GM10266 (cell line): ENCODE data around the gene SYNRG.
A peak's percentile ranks its signal among the peaks of the same experiment; 100 is the strongest.

Experiments used
- DNase-seq: peaks from one replicate; pipeline ENCODE4 v3.0.0; 2012; ENCODE audit errors: extremely low spot score
- TF ChIP-seq, protein P1 (sequence below): IDR thresholded peaks from 2 replicates; pipeline ENCODE4 v1.5.1; 2012; ENCODE audit warnings: mild to moderate bottlenecking, low read depth; ENCODE audit not compliant: control insufficient read depth, insufficient read depth; ENCODE audit errors: missing control alignments

SYNRG gene

DNA sequence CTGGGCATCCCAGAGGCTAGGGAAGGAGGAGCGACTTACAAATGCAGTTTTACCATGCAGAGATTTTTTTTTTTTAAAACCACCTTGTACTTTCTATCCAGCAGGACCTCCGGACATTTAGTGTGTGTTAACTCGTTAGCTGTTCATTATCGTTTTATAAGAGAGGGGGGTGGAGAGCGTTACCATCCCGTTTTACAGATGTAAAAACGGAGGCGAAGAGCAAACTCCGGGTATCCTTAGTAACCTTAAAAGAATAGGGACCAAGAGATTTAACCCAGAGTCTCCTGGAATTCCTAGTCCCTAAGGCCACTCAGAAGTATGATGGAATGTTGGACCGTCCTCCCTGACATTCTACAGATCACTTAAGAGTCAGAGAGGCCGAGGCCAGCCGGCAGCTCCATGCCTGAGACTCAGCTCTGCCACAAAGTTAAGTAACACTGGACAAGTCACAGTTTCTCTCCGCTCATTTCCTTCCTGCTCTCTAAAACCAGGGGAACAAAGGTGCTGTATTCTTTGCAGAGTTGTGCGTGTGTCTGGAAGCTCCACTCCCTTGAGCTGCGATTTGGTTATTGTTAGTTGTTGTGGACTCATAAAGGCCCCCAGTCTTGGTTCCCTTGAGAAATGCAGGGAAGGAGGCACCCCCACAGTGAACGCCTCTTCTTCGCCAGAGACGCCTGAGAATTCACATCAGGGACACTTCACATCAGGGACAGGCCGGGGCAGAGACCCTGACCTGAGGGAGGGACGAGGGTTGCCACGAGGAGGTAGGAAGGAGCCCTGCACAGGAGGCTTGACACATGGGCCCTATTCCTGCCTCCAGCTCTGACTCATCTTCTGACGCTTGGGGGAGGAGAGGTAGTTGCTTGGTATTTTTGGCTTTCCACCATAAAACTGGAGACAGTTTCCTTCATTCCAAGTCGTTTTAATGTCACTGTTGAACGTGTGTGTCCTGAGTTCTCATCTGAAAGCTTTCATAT is 118.3 kb downstream of the SYNRG start:
- TF ChIP-seq, protein P1, sequence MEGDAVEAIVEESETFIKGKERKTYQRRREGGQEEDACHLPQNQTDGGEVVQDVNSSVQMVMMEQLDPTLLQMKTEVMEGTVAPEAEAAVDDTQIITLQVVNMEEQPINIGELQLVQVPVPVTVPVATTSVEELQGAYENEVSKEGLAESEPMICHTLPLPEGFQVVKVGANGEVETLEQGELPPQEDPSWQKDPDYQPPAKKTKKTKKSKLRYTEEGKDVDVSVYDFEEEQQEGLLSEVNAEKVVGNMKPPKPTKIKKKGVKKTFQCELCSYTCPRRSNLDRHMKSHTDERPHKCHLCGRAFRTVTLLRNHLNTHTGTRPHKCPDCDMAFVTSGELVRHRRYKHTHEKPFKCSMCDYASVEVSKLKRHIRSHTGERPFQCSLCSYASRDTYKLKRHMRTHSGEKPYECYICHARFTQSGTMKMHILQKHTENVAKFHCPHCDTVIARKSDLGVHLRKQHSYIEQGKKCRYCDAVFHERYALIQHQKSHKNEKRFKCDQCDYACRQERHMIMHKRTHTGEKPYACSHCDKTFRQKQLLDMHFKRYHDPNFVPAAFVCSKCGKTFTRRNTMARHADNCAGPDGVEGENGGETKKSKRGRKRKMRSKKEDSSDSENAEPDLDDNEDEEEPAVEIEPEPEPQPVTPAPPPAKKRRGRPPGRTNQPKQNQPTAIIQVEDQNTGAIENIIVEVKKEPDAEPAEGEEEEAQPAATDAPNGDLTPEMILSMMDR, result no peak
- peak; percentile 61 for DNase-seq

DNA sequence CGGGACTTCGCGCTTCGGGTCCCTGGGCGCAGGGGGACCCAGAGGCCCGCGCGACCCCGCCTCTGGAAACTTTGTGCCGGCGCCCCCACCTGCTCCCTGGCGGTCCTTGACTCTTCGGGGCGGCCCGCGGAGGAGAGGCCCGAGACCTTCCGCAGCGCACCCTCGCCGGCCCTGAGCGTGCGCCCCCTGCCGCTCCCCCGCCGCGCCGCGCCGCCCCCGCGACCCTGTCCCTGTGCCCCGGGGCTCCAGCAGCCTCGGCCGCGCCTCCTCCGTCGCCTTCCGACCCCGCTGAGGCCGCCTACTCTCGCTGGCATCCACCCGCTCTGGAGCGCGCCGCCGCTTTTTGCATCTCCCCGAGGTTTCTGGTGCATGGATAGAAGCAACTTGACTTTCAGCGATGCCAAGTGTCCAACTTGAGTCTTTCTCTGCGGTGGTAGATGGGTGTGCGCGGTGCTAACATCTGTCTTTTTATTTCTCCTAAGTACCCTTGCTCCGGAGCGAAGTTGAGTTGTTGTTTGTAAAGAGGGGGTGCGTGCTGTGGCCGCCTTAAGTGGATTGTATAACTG is 119.1 kb downstream of the SYNRG start:
- TF ChIP-seq, protein P1, result peak; percentile 66

DNA sequence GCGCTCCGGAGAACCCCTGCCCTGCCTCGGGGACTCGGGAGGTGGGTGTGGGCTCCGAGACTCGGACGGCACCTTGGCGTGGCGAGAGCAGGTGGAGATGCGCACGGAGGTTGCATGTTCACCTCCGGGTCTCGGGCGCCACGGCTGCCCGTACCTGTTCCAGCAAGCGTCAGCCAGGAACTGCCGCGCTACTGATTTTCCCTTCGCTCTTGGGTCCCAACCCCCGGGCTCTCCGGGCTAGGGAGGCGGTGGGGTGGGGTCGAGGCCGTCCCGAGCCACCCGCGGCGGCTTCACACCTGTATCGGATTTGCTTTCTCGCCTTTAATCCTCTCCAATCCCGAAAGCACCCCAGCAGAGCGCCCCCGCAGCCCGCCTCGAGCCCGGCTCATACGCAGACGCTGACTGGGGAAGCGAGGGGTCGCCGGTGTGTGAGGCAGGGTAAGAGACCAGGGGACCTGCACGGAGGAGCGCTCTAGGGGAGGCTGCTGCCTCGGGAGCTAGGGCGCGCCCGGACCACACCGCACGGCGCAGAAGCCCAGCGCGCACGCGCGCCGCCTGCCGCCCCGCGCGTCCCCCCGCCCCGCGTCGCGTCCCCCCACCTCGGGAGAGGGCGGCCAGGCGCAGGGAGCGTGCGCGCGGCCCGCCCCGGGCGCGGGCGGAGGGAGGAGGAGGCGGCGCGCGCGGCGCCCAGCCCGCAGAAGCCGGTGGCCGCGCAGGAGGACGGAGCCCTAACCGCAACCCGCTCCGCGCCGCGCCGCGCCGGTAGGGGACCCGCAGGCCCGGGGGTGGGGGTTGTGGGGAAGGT is 119.8 kb downstream of the SYNRG start, which contains the start of gene DUSP14:
Gene DUSP14 (plus strand): TSS at position 695 of the 805 bp plus-strand sequence. CDS start 22,382 bp downstream, outside the sequence.
- TF ChIP-seq, protein P1, result no peak
- DNase-seq, result peak; percentile 99

More for the DNA sequence above, 119.1 kb downstream of the SYNRG start:
- DNase-seq, result peak; percentile 84

DNA sequence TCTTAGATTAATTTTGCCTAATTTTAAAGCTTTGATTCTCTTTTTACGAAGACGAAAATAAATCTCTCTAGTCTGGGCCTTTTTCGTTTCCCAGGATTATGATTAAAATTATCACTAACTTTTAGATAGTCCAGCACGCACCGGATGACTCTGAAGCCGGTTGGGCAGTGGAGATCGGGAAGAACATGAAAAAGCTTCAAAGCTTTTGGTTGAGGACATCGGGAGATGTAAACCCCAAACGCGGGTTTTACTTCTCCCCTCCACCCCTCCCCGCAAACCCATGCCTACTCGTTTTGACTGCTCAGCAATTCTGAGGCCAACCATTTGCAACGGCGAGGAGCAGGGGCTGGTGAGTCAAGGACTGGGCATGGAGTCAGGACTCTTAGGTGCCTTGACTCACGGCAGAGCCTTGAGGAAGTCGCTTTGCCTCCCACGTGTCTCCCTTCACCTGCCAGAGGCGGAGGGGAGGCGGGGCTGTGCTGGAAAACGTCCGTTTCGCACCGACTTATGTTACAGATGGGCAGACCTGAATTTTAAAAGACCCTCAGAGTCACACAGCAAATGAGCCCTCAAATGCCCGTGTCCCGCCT is 120.5 kb downstream of the SYNRG start:
- DNase-seq, result peak; percentile 67
- TF ChIP-seq, protein P1, result no peak

DNA sequence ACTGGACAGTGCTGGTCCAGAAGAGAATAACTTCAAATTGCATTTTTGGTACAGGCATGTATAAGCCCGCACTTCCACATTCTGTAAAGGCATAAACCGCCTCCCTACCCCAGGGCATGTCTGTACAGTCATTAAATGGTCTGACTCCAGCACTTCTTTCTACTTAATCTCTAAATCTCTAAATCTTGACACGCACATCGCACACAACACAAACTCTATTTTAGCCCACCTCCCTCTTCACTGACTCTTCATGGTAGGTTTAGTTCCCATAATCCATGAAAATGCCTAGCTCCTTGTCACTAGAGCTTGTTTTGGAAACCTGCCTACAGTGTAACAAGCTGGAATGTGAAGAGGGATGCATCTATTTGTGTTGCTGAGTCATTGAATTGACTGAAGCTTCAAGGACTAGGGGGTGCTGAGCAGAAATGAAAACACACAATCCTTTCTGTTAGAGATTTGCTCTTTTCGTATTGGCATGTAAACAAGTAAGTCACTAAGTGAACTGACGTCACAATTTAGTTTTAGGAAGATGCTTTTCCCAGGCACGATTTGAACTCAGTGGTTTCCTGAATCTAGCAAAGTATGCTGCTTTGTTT is 121.1 kb downstream of the SYNRG start:
- TF ChIP-seq, protein P1, result no peak
- DNase-seq, result peak; percentile 39

DNA sequence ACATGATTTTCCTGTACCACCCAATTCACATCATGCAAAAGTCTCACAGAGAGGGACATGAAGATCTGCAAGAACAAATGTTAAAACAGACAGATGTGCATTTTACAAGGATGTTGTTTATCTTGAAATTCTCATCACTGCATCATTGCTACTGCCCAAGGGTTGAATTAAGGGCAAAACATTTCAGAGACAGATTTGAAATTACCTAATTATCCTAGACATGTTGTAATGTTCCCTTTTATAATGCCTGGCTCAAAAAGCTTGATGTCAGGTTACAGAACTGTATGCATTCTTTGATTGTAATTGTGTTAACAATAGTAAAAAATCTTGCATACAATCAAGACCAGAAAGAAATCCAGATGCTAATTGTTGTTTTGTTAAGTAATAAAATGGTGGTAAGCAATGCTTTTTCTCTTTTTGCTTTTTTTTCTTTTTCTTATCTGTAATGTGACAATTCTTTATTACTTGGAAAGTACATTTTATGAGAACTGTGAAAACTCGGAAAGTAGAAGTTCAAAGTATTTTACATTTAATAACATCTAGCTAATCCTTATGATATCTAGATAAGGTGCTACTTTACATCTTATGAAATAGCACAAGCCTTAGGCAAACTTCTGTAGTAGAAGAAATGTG is 123.2 kb downstream of the SYNRG start:
- DNase-seq, result no peak
- TF ChIP-seq, protein P1, result no peak
